H9 (cell line): ENCODE results near the gene SEMA5A. TPM values are rescaled to one million over a fixed set of nuclear protein-coding genes. Genes with fewer than 3 reads are reported as not detected.

Experiments used
- DNase-seq: peaks from one replicate; pipeline ENCODE4 v3.0.0-alpha.2; 2017
- H2AFZ ChIP-seq: one replicate; pipeline ENCODE4 v1.6.1; 2013; ENCODE audit warnings: mild to moderate bottlenecking, low read length, control low read depth, moderate library complexity
- H2AK5ac ChIP-seq: 2 replicates; pipeline ENCODE4 v1.6.1; 2013; ENCODE audit warnings: low read length, control low read depth, mixed read lengths; ENCODE audit not compliant: insufficient read length
- H2BK120ac ChIP-seq: one replicate; pipeline ENCODE4 v1.6.1; 2013; ENCODE audit warnings: low read depth, mild to moderate bottlenecking, low read length, control low read depth, inconsistent platforms; ENCODE audit not compliant: poor library complexity, severe bottlenecking
- H2BK12ac ChIP-seq: 2 replicates; pipeline ENCODE4 v1.6.1; 2013; ENCODE audit warnings: low read length, control low read depth, mixed read lengths, low read depth; ENCODE audit not compliant: insufficient read length
- H2BK15ac ChIP-seq: 2 replicates; pipeline ENCODE4 v1.6.1; 2013; ENCODE audit warnings: low read depth, low read length, control low read depth
- H2BK20ac ChIP-seq: one replicate; pipeline ENCODE4 v1.6.1; 2013; ENCODE audit warnings: low read depth, mild to moderate bottlenecking, low read length, control low read depth, inconsistent platforms; ENCODE audit not compliant: poor library complexity, severe bottlenecking
- H2BK5ac ChIP-seq: 2 replicates; pipeline ENCODE4 v1.6.1; 2013; ENCODE audit warnings: low read length, control low read depth, mixed read lengths; ENCODE audit not compliant: insufficient read length
- H3K14ac ChIP-seq: 2 replicates; pipeline ENCODE4 v1.6.1; 2013; ENCODE audit warnings: low read length, control low read depth; ENCODE audit not compliant: insufficient read depth
- H3K18ac ChIP-seq: 2 replicates; pipeline ENCODE4 v1.6.1; 2013; ENCODE audit warnings: low read depth, mild to moderate bottlenecking, mixed read lengths, low read length, control low read depth; ENCODE audit not compliant: insufficient read length
- H3K23ac ChIP-seq: 2 replicates; pipeline ENCODE4 v1.6.1; 2013; ENCODE audit warnings: low read length, control low read depth, mixed read lengths, low read depth; ENCODE audit not compliant: insufficient read length
- H3K23me2 ChIP-seq: 2 replicates; pipeline ENCODE4 v1.6.1; 2013; ENCODE audit warnings: low read depth, mild to moderate bottlenecking, mixed read lengths, low read length, control low read depth; ENCODE audit not compliant: insufficient read length, poor library complexity, severe bottlenecking
- H3K27ac ChIP-seq: 2 replicates; pipeline ENCODE4 v1.5.1; 2013; ENCODE audit warnings: low read length, control low read depth, mixed read lengths, low read depth; ENCODE audit not compliant: insufficient read length
- H3K27me3 ChIP-seq: 2 replicates; pipeline ENCODE4 v1.6.1; 2013; ENCODE audit warnings: low read length, control low read depth, inconsistent platforms; ENCODE audit not compliant: insufficient read depth
- H3K4ac ChIP-seq: 2 replicates; pipeline ENCODE4 v1.6.1; 2013; ENCODE audit warnings: low read depth, mild to moderate bottlenecking, control low read depth, inconsistent platforms, low read length, moderate library complexity
- H3K4me1 ChIP-seq: 2 replicates; pipeline ENCODE4 v1.6.1; 2013; ENCODE audit warnings: low read length, control low read depth, inconsistent platforms; ENCODE audit not compliant: insufficient read depth
- H3K4me2 ChIP-seq: 2 replicates; pipeline ENCODE4 v1.6.1; 2013; ENCODE audit warnings: low read length, control low read depth, mixed read lengths; ENCODE audit not compliant: insufficient read length, insufficient read depth
- H3K56ac ChIP-seq: 2 replicates; pipeline ENCODE4 v1.6.1; 2013; ENCODE audit warnings: low read depth, mild to moderate bottlenecking, mixed read lengths, low read length, control low read depth; ENCODE audit not compliant: insufficient read length
- H3K79me1 ChIP-seq: 2 replicates; pipeline ENCODE4 v1.6.1; 2013; ENCODE audit warnings: low read depth, mild to moderate bottlenecking, moderate library complexity, low read length, control low read depth, inconsistent platforms; ENCODE audit not compliant: insufficient read depth, poor library complexity, severe bottlenecking
- H3K79me2 ChIP-seq: 2 replicates; pipeline ENCODE4 v1.6.1; 2013; ENCODE audit warnings: low read length, control low read depth, inconsistent platforms; ENCODE audit not compliant: insufficient read depth
- H3K9ac ChIP-seq: 2 replicates; pipeline ENCODE4 v1.6.1; 2013; ENCODE audit warnings: low read length, control low read depth, mixed read lengths; ENCODE audit not compliant: insufficient read length; ENCODE audit errors: extremely low read depth
- H3K9me3 ChIP-seq: one replicate; pipeline ENCODE4 v1.6.1; 2013; ENCODE audit warnings: low read depth, low read length, inconsistent platforms; ENCODE audit not compliant: control insufficient read depth
- H3T11ph ChIP-seq: one replicate; pipeline ENCODE4 v1.6.1; 2013; ENCODE audit warnings: mild to moderate bottlenecking, low read length, control low read depth, inconsistent platforms
- H4K20me1 ChIP-seq: one replicate; pipeline ENCODE4 v1.6.1; 2013; ENCODE audit not compliant: control insufficient read depth, insufficient read length, insufficient read depth
- H4K5ac ChIP-seq: 2 replicates; pipeline ENCODE4 v1.6.1; 2013; ENCODE audit warnings: low read depth, mild to moderate bottlenecking, mixed read lengths, low read length, control low read depth; ENCODE audit not compliant: insufficient read length
- H4K8ac ChIP-seq: replicated peaks from 2 replicates; pipeline ENCODE4 v1.6.1; 2013; ENCODE audit warnings: low read length, control low read depth, mixed read lengths, low read depth; ENCODE audit not compliant: insufficient read length
- H4K91ac ChIP-seq: 2 replicates; pipeline ENCODE4 v1.6.1; 2013; ENCODE audit warnings: low read depth, mild to moderate bottlenecking, moderate library complexity, mixed read lengths, low read length, control low read depth; ENCODE audit not compliant: insufficient read length
- H3K27ac Mint-ChIP-seq, 3 experiments: 2 replicates in 2 of 3; 3 replicates in 1 of 3; pipeline ENCODE4 v1.8.0; 2020 to 2021; ENCODE audit warnings: mixed read lengths in 3 of 3, mild to moderate bottlenecking in 1 of 3, moderate library complexity in 1 of 3
- H3K27me3 Mint-ChIP-seq: 2 replicates; pipeline ENCODE4 v1.8.0; 2021; ENCODE audit warnings: low read depth, mild to moderate bottlenecking, moderate library complexity, mixed read lengths
- H3K36me3 Mint-ChIP-seq, 3 experiments: 2 replicates in 2 of 3; 3 replicates in 1 of 3; pipeline ENCODE4 v1.8.0; 2020 to 2021; ENCODE audit warnings: low read depth in 3 of 3, mixed read lengths in 3 of 3; ENCODE audit not compliant: insufficient read depth in 1 of 3
- H3K4me1 Mint-ChIP-seq, 2 experiments: 2 replicates each; pipeline ENCODE4 v1.8.0; 2020; ENCODE audit warnings: mixed read lengths in 2 of 2
- H3K4me3 Mint-ChIP-seq, 2 experiments: 2 replicates in 1 of 2; 3 replicates in 1 of 2; pipeline ENCODE4 v1.8.0; 2020 to 2021; ENCODE audit warnings: mild to moderate bottlenecking in 2 of 2, mixed read lengths in 2 of 2, moderate library complexity in 1 of 2
- H3K9me3 Mint-ChIP-seq, 2 experiments: 2 replicates in 1 of 2; 3 replicates in 1 of 2; pipeline ENCODE4 v1.8.0; 2020; ENCODE audit warnings: mild to moderate bottlenecking in 2 of 2, mixed read lengths in 2 of 2, moderate library complexity in 1 of 2
- WGBS: extraction: QIAGEN DNeasy Blood & Tissue Kit; methylation state at CpG from one replicate; pipeline ENCODE4 v1.1.7; 2013; ENCODE audit warnings: missing lambda C conversion rate, low lambda C conversion rate, mixed read lengths; ENCODE audit not compliant: insufficient read length; ENCODE audit errors: extremely low coverage; 5-methylcytosine and 5-hydroxymethylcytosine counted together
- total RNA-seq: library from RNA; stranded (reverse); gene quantifications from 2 replicates; pipeline ENCODE4 v1.2.1, GENCODE V29; 2021
- TF ChIP-seq, protein P1 (sequence below): fragments of 200-600 bp; sonication (generic); conservative IDR thresholded peaks from 3 replicates; pipeline ENCODE4 v1.8.0; 2021; ENCODE audit warnings: antibody characterized with exemption, mild to moderate bottlenecking

The SEMA5A gene
- total RNA-seq, 1 experiment from 2014 or later = 4.3 TPM

DNA sequence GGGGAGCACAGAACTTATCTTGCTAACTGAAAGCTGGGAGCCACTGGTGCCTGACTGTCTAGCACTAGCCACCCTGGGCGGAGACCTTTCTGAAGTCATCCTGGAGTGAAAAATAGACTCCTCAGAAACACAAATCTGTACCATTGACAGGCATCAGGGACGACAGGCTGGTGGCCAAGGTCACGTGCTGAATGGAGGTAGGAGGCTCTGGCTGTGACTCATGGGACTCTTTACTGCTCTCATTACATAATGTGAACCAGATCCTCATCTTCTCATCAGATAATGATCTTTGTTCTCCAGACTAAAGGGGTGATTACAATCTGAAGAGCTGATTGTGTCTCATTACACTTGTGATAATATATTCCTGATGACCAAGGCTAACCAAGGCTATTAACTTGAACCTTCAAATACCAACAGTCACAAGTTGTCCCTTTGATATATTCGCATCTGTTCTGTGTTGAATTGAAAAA lies 91.8 kb downstream of the SEMA5A start:
- Histone ChIP-seq H2AFZ (no peak overlapping the region), H3K79me2 (no peaks in the 10 kb centered on the region), H3K4ac (no peak overlapping the region), H3K23ac (no peak overlapping the region), H2BK5ac (no peak overlapping the region), H2AK5ac (no peak overlapping the region), H4K5ac (no peak overlapping the region), H4K91ac (no peak overlapping the region), H3T11ph (no peak overlapping the region), H3K4me2 (no peak overlapping the region), H3K4me1 (peaks cover 7% of the 10 kb centered on the region; the same call in 1 of the 2 replicates), H3K27me3 (no peaks in the 10 kb centered on the region), H3K9ac (no peak overlapping the region), H2BK15ac (no peak overlapping the region), H3K14ac (no peak overlapping the region), H3K23me2 (no peaks in the 10 kb centered on the region), H3K27ac (no peak overlapping the region), H4K8ac (no peak overlapping the region), H3K56ac (no peak overlapping the region), H3K9me3 (no peaks in the 10 kb centered on the region), H2BK12ac (no peak overlapping the region), H3K18ac (no peak overlapping the region), H4K20me1 (no peaks in the 10 kb centered on the region), H2BK120ac (no peak overlapping the region), H2BK20ac (no peak overlapping the region), H3K79me1 (no peaks in the 10 kb centered on the region)
- no peak overlapping the region for H3K4me3 Mint-ChIP-seq
- H3K9me3 Mint-ChIP-seq = peaks cover 0 to 6% of the 10 kb centered on the region in 2 experiments; a peak in 4 of 5 replicates
- TF ChIP-seq, protein P1, sequence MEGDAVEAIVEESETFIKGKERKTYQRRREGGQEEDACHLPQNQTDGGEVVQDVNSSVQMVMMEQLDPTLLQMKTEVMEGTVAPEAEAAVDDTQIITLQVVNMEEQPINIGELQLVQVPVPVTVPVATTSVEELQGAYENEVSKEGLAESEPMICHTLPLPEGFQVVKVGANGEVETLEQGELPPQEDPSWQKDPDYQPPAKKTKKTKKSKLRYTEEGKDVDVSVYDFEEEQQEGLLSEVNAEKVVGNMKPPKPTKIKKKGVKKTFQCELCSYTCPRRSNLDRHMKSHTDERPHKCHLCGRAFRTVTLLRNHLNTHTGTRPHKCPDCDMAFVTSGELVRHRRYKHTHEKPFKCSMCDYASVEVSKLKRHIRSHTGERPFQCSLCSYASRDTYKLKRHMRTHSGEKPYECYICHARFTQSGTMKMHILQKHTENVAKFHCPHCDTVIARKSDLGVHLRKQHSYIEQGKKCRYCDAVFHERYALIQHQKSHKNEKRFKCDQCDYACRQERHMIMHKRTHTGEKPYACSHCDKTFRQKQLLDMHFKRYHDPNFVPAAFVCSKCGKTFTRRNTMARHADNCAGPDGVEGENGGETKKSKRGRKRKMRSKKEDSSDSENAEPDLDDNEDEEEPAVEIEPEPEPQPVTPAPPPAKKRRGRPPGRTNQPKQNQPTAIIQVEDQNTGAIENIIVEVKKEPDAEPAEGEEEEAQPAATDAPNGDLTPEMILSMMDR = no peak
- H3K27ac Mint-ChIP-seq = no peak overlapping the region
- no peaks in the 10 kb centered on the region; the same call in 1 of the 2 replicates for H3K27me3 Mint-ChIP-seq
- peaks cover 33 to 35% of the 10 kb centered on the region in 2 experiments for H3K4me1 Mint-ChIP-seq
- DNase-seq = no peak
- no CpG with 5 or more reads among the region's 4 CpGs for WGBS
- peaks cover 2 to 12% (median 3%) of the 10 kb centered on the region in 3 experiments; a peak in 5 of 7 replicates for H3K36me3 Mint-ChIP-seq
